Peyer's patch (tissue), 4 donors: ENCODE results near the gene AVPI1. TPM values are rescaled to one million over a fixed set of nuclear protein-coding genes. Genes with fewer than 3 reads are reported as not detected.

Source experiments
- DNase-seq, 3 donors: peaks; one replicate each; pipeline ENCODE4 v3.0.0-alpha.2; 2017 to 2019
- H3K27ac ChIP-seq, 4 donors: fragments of 200-600 bp; sonication (generic); one replicate each; pipeline ENCODE4 v1.5.1; 2016 to 2019
- H3K27me3 ChIP-seq, 2 donors: fragments of 200-600 bp; sonication (generic); one replicate each; pipeline ENCODE4 v1.5.1; 2019
- H3K36me3 ChIP-seq, 3 donors: fragments of 200-600 bp; sonication (generic); one replicate each; pipeline ENCODE4 v1.5.1; 2016 to 2019
- H3K4me1 ChIP-seq, 4 donors: fragments of 200-600 bp; sonication (generic); one replicate each; pipeline ENCODE4 v1.5.1; 2016 to 2019
- H3K4me3 ChIP-seq, 4 donors: fragments of 200-600 bp; sonication (generic); 1 replicate in 3 of 4; 2 replicates in 1 of 4; pipeline ENCODE4 v1.5.1; 2016 to 2019; ENCODE audit warnings: mild to moderate bottlenecking in 1 of 4
- H3K9me3 ChIP-seq, 4 donors: fragments of 200-600 bp; sonication (generic); one replicate each; pipeline ENCODE4 v1.5.1; 2016 to 2019; ENCODE audit warnings: mild to moderate bottlenecking in 1 of 4
- CTCF ChIP-seq, 6 experiments: fragments of 450-650 bp in 4 of 6; fragments of 200-600 bp in 2 of 6; sonication (generic) in 1 of 6; IDR thresholded peaks; one replicate each; pipeline ENCODE4 v1.5.1; 2017 to 2019; ENCODE audit warnings: antibody characterized with exemption in 6 of 6, mild to moderate bottlenecking in 3 of 6, moderate library complexity in 1 of 6
- POLR2A ChIP-seq, 2 donors: fragments of 450-650 bp; IDR thresholded peaks; one replicate each; pipeline ENCODE4 v1.5.1; 2017; ENCODE audit warnings: antibody characterized with exemption in 2 of 2, mild to moderate bottlenecking in 2 of 2, moderate library complexity in 2 of 2
- total RNA-seq, 4 donors: library from RNA; depleted of rRNA; stranded (reverse); fragments of >200 nt; gene quantifications; one replicate each; pipeline ENCODE4 v1.1.0, GENCODE V29; 2016

AVPI1 gene
- total RNA-seq, 4 donors from 2014 or later: 15.7 to 66.5 (median 47.4) TPM

GRCh38 chr10:97731346-97732051 is 44.5 kb upstream of the AVPI1 start:
- no peak overlapping the region for H3K27ac ChIP-seq
- peaks cover 0 to 5% (median 0%) of the 10 kb centered on the region in 4 donors for H3K4me1 ChIP-seq
- no peak overlapping the region for H3K4me3 ChIP-seq
- DNase-seq: peak in 2 of 3 donors; percentile 54 to 86
- H3K36me3 ChIP-seq: no peaks in the 10 kb centered on the region
- H3K9me3 ChIP-seq: no peaks in the 10 kb centered on the region
- peak; percentile 36 to 98 (median 88) for TF ChIP-seq CTCF (IDR thresholded peaks at IDR 0.05)
- no peak for TF ChIP-seq POLR2A (IDR thresholded peaks at IDR 0.05)
- H3K27me3 ChIP-seq: no peaks in the 10 kb centered on the region

GRCh38 chr10:97729014-97729413 is 42.0 kb upstream of the AVPI1 start:
- H3K9me3 ChIP-seq: no peaks in the 10 kb centered on the region
- H3K27me3 ChIP-seq: no peaks in the 10 kb centered on the region
- H3K4me1 ChIP-seq: peaks cover 0 to 15% (median 0%) of the 10 kb centered on the region in 4 donors
- TF ChIP-seq POLR2A (IDR thresholded peaks at IDR 0.05) (no peak), CTCF (IDR thresholded peaks at IDR 0.05) (no peak)
- no peak overlapping the region for H3K27ac ChIP-seq
- H3K36me3 ChIP-seq: no peaks in the 10 kb centered on the region
- no peak for DNase-seq
- H3K4me3 ChIP-seq: no peak overlapping the region

GRCh38 chr10:97726636-97727178 is 39.7 kb upstream of the AVPI1 start:
- Histone ChIP-seq H3K4me1 (peaks cover 0 to 24% (median 0%) of the 10 kb centered on the region in 4 donors), H3K9me3 (no peaks in the 10 kb centered on the region), H3K27me3 (no peaks in the 10 kb centered on the region), H3K27ac (peak overlapping the region in 1 of 4 donors; percentile 52), H3K36me3 (no peaks in the 10 kb centered on the region), H3K4me3 (peak overlapping the region in 2 of 4 donors; percentile 4 to 41)
- TF ChIP-seq CTCF (IDR thresholded peaks at IDR 0.05) (no peak), POLR2A (IDR thresholded peaks at IDR 0.05) (peak in 1 of 2 donors; percentile 52)
- DNase-seq: peak in 1 of 3 donors; percentile 61

GRCh38 chr10:97724341-97724941 is 37.4 kb upstream of the AVPI1 start:
- Histone ChIP-seq H3K36me3 (no peaks in the 10 kb centered on the region), H3K27me3 (no peaks in the 10 kb centered on the region), H3K4me3 (no peak overlapping the region), H3K9me3 (no peaks in the 10 kb centered on the region), H3K27ac (peak overlapping the region in 1 of 4 donors; percentile 35), H3K4me1 (peaks cover 0 to 33% (median 0%) of the 10 kb centered on the region in 4 donors)
- no peak for DNase-seq
- TF ChIP-seq CTCF (IDR thresholded peaks at IDR 0.05): no peak
- no peak for TF ChIP-seq POLR2A (IDR thresholded peaks at IDR 0.05)

- H3K9me3 ChIP-seq: no peaks in the 10 kb centered on the region
- no peak for DNase-seq
- no peaks in the 10 kb centered on the region for H3K36me3 ChIP-seq
- H3K4me3 ChIP-seq: no peak overlapping the region
- TF ChIP-seq POLR2A (IDR thresholded peaks at IDR 0.05): no peak
- no peaks in the 10 kb centered on the region for H3K27me3 ChIP-seq
- H3K4me1 ChIP-seq: peaks cover 0 to 48% (median 2%) of the 10 kb centered on the region in 4 donors
- no peak overlapping the region for H3K27ac ChIP-seq
Measured at GRCh38 chr10:97723001-97723400, 36.0 kb upstream of the AVPI1 start.
